Islet precursor cell (in vitro differentiated cells): Measurements from ENCODE around the gene LSR.
"Not testable (repeated sequence)": the region's sequence is repeated elsewhere in the genome, so short reads cannot be mapped to it uniquely, and the experiment has no call there.

Experiments
- DNase-seq: peaks from one replicate; pipeline ENCODE4 v3.0.0-alpha.2; 2018

The LSR gene

DNA sequence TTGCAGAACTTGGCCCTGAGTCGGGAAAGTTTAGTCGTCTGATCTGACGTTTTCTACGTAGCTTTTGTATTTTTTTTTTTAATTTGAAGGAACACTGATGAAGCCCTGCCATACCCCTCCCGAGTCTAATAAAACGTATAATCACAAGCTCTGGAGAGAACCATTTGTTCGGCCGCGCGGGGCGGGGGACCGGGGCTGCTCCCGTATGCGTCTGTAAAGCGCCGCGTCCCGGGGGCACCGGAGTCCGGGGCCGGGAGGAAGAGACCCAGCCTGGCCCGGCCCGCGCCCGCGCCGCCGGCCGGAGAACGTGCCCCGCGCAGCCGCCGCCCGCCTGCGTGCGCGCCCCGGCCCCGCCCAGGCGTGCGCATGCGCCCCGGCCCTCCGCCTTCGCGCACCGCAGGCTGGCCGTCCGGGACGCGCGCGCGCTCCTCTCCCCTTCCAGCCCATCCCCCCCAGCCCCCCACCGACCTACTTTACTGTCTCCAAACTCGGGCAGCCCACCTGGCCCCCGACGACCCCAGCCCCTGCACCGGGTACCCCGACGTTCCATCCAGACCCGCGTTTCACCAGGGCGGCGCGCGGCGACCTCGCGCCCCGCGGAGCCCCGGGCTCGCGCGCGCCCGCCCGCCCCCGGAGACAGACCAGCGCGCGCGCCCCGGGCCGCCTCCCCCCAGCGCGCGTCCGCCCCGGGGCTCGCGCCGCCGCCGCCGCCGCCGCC lies 19.2 kb downstream of the LSR start:
- peak; percentile 71 for DNase-seq

DNA sequence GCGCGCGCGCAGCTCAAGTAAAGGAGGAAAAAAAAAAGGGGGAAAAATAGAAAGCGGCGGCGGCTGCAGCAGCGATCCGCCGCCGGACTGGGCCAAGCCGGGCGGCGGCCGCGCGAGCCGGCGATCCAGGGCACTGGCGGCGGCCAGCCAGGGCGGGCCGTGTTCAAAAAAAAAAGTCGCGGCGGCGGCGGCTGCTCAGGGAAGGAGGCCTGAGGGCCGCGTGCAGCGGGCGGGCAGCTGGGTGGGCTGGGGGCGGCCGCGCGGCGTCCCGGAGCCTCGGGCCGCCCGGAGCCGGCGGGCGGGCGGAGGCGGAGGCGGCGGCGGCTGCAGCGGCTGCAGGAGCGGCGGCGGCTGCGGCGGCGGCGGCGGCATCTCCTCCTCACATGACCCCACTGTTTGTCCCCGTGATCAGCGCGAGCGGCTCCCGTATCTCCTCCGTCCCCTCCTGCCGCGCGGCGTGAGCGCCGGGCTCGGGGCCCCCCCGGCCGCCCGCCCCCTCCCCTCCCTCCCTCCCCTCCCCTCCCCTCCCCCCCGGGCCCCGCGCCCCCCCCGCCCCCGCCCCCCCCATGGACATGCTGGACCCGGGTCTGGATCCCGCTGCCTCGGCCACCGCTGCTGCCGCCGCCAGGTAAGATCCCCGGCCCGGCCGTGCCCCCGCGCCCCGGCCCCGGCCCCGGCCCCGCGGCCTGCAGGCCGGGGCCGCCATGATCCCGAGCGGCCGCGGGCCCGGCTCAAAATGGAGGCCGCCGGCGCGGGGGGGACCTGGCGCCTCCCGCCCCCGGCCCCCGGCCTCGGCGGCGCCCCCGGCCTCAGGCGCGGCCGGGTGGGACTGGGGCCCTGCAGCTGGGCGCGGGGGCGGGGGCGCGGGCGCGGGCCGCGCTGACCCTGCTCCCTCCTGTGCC lies 20.0 kb downstream of the LSR start, which contains the start of gene USF2:
TSS of gene USF2 (plus strand) at position 427 of the 902 bp plus-strand sequence. CDS start at position 567, 140 bp downstream.
- peak; percentile 77 for DNase-seq

DNA sequence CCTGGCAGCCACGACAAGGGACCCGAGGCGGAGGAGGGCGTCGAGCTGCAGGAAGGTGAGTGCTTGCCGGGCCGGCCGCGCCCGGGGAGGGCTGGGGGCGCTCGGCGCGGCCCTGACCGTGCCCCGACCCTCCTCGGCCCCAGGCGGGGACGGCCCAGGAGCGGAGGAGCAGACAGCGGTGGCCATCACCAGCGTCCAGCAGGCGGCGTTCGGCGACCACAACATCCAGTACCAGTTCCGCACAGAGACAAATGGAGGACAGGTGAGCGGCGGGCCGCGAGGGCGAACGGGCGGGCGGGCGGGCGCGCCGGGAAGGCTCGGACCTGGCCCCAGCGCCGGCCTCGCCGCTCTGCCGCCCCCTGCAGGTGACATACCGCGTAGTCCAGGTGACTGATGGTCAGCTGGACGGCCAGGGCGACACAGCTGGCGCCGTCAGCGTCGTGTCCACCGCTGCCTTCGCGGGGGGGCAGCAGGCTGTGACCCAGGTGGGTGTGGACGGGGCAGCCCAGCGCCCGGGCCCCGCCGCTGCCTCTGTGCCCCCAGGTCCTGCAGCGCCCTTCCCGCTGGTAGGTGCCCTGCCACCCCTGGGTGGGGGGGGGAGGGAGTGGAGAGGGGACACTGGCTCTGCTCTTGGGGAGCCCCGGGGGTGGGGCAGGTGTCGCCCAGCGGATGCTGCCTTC lies 20.8 kb downstream of the LSR start:
- DNase-seq, result peak; percentile 96

DNA sequence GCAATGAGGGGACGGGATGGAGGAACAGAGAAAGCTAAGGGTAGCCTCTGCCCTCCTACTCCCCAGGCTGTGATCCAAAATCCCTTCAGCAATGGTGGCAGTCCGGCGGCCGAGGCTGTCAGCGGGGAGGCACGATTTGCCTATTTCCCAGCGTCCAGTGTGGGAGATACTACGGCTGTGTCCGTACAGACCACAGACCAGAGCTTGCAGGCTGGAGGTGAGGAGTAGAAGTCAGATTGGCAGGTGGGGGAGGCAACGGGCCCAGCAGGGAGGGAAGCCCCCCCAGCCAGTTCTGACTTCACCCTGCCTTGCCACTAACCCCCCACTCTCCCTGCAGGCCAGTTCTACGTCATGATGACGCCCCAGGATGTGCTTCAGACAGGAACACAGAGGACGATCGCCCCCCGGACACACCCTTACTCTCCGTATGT lies 21.6 kb downstream of the LSR start:
- no peak for DNase-seq

DNA sequence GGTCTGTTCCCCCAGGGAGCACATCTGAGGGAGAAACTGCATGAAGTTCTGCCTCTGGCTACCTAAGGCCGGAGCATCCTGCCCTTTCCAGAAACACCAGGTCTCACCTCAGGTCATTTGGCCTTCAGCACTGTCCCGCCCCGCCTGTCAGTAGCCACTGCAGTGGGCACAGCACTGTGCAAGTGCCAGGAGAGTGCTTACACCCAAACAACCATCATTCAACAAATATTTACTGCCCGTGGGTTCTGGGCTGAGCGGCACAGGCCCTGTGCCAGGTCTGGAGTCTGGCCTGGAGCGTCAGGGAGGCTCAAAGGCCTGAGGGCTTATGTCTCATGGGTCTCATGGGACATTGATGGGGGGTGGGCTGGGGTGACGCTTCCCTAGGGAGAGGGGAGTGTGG lies 22.7 kb downstream of the LSR start:
- no peak for DNase-seq

DNA sequence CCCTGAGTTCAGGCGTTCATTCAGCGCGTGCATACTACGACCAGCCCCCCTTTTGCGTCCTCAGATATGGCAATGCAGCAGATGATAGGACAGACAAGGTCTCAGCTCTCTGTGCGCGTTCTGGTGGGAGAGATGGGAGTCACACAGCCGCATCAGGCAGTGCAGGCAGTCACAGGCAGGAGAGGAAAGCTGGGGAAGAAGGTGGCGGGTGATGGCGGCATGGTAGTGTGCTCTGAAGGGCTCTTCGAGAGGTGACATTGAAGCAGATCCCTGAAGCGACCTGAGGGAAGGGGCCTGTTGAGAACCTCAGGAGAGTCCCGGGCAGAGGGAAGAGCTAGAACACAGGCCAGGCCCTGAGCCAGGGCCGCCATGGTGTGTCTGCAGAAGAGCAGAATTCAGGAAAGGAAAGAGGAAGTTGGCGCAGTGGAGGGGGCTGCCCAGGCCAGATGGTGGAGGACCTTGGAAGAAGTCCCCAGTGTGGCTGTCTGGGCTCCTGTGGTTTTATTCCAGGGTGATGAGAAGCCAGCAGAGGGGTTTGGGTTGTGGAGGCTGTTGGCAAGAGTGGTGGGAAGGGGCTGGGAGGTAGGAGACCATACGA lies 23.4 kb downstream of the LSR start:
- DNase-seq, result no peak

DNA sequence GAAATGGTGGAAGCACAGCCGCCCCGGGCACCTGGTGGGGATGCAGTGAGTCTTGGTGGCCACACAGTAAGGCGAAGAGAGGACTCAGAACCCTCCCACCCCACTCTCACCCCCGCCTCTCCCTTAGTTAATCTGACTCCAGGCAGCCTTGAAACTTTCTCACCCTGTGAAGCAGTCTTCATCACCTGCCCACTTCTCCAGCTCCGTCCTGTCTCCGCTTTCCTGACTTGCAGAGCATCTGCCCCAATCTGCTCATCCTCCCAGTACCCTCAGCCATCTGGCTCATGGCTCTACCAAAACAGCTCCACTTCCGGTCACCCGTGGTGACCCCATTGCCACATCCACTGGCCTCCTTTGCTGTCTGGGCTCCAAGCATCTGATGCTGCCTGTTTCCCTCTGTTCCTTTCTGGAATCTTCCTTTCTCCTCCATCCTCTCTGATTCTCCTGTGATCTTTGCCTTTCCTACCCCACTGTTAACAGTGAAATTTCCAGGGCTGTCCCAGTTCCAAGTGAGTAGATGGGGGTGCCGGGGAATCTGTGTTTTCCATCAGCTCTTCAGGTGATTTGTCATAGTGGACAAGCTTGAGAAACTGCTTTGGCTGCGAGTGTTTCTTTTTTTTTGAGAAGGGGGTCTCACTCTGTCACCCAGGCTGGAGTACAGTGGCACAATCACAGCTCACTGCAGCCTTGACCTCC lies 24.3 kb downstream of the LSR start:
- DNase-seq, result no peak

DNA sequence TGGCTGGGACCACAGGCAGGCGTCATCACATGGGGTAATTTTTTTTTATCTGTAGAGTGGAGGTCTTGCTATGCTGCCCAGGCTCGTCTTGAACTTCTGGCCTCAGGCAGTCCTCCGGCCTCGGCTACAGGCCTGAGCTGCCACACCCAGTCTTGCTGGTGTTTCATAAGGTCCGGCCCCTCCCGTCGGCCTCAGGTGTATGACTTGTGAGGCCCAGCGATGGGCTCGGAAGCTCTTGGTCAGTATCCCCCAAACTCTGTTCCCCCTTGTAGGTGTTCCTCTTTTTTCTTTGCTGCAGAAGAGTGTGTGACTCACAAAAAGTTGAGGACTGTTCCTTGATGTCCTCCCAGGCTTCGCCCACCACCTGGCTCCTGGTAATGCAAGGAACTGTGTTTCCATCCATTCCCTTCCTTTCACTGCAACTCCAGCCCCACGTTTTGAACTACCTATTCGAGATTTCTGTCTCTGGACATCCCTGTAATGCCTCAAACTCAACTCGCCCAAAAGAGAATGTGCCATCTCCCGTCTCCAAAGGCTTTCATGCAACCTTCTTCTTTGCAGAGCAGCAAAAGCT lies 25.0 kb downstream of the LSR start:
- DNase-seq, result no peak

DNA sequence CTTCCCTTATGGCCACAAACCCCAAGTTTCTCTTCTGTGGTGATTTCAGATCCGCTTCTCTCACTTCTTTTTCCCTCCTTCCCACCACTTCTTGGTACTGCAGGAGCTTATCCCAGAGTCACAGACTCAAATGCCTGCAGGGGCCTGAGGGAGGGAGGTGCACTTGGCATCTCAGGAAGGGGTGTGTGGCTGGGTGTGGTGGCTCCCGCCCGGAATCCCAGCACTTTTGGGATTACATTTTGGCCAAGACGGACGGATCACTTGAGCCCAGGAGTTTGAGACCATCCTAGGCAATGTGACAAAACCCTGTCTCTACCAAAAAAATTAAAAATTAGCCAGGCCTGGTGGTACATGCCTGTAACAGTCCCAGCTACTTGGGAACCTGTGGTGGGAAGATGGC lies 25.5 kb downstream of the LSR start:
- no peak for DNase-seq

DNA sequence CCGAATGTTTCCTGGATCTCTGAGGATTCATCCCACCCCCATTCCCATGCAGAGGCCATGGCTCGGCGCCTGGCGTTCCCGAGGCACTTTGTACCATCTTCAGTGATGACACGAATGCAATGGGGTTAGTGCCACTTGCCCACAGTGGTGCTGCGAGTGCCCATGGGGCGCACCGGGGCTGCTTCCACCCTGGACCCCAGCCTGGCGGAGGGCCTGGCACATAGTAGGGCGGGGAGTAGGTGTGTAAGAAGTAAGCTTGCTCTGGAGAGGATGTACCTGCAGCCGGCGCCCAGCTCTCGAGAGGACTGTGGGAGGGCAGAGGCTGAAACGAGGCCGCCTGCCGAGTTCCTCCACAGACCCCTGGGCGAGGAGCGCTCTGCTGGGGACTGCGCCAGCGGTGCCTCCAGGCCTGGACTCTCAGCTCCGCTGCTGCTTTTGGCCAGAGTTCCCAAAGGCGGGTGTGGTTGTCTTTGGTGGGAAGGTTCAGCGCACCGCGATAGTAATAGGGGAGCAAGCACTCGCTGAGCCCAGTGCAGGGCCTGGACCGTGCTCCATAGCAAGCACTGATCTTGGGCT lies 28.0 kb downstream of the LSR start:
- no peak for DNase-seq

DNA sequence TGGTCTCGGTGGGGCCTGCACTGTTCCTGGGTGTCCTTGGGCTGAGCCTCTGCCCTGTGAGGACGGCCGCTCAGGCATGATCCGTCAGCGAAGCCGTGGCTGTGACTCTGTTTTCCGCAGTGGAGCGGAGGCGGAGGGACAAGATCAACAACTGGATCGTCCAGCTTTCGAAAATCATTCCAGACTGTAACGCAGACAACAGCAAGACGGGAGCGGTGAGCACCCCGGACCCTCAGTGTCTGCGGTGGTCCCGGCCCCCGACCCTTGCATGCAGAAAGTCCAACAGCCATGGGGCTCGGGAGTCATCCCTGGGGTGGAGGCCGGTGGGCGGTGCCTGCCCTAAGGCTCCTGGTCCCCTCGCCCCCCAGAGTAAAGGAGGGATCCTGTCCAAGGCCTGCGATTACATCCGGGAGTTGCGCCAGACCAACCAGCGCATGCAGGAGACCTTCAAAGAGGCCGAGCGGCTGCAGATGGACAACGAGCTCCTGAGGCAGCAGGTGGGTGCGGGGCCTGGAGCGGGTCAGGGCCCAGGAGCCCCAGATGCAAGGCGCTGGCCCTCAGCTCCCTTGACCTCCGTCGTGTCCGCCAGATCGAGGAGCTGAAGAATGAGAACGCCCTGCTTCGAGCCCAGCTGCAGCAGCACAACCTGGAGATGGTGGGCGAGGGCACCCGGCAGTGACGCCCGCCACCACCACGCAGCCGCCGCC lies 29.9 kb downstream of the LSR start:
- no peak for DNase-seq

DNA sequence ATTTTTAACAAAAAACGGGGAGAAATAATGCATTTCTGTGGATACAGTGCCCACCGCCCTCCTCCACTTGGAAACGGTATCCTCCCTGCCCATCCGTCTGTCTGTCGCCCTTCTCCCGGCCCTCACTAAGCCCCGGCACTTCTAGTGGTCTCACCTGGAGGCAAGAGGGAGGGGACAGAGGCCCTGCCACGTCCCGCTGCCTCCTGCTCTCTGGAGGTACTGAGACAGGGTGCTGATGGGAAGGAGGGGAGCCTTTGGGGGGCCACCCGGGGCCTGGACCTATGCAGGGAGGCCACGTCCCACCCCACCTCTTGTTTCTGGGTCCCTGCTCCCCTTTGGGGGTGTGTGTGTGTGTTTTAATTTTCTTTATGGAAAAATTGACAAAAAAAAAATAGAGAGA lies 30.6 kb downstream of the LSR start:
- no peak for DNase-seq

DNA sequence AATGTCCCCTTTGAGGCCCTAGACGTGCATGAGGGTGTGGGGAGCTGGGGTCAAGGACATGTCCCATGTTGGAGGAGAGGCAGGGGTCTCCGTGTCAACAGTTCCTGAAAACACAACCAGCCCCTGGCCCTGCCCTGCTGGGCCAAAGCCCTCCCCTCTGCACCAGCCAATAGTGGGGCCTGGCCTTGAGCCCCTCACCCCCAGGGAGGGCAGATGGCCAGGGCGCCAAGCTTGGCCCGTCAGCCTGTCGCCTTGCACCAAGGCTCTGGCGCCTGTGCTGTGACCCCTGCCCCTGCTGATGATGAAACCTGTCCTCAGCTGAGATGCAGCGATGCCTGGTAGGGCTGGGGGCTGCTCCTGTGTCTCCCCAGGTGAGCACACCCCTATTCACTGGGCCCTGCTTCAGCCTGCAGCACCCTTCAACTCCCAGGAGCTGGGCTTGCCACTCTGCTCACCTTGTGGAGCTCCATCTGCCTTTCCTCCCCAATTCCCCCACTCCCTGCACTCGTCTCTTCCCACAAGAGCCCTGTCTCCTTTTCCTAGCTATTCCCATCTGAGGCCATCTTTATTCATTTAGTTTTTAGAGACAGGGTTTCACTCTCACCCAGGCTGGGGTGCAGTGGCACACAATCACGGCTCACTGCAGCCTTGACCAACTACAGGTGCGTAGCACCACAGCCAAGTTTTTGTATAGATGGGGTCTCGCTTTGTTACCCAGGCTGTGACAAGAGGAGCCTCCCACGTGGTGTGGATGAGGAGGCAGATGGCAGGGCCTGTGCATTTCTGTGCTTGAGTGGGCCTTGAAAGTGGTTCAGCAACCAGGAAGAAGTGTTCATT lies 31.4 kb downstream of the LSR start:
- DNase-seq, result no peak

DNA sequence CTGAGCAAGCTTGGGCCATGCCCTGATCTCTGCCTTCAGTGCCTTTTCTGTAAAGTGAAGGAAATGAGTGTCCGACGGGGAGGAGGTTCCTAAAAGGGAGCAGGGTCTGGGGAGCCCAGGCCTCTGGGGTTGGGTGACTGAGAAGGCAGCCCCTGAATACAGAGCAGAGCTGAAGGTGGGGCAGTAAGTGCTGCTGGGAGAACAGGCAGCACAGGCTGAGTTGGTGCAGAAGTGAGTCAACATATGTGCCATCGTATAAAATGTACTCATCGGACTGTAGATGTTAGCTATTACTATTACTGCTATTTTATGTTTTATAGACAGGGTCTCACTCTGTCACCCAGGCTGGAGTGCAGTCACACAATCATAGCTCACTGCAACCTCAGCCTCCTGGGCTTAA lies 32.5 kb downstream of the LSR start:
- DNase-seq, result no peak

DNA sequence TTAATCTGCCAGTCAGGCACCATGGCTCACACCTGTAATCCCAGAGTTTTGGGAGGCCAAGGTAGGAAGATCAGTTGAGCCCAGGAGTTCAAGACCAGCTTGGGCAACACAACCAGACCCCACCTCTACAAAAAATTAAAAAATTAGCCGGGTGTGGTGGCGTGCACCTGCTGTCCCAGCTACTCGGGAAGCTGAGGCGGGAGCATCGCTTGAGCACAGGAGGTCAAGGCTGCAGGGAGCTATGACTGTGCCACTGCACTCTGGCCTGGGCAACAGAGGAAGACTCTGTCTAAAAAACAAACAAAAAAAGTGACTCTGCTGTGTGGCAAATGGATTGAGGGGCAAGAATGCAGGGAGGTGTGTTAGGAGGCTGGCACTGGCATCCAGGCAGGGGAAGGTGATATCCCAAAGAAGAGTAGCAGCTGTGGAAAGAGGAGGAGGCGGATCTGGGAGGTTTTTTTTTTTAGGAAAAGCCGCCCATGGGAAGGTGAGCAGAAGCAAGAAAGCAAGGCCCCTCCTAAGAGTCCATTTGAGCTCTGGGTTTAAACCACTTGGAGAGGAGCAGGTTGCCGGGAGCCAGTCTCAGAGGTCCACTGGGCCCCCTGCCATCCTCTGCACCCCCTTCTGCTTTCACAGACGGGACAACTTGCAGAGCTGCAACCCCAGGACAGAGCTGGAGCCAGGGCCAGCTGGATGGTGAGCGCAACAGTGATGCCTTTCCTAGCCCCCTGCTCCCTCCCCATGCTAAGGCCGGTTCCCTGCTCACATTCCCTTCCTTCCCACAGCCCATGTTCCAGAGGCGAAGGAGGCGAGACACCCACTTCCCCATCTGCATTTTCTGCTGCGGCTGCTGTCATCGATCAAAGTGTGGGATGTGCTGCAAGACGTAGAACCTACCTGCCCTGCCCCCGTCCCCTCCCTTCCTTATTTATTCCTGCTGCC lies 35.6 kb downstream of the LSR start:
- DNase-seq, result no peak

DNA sequence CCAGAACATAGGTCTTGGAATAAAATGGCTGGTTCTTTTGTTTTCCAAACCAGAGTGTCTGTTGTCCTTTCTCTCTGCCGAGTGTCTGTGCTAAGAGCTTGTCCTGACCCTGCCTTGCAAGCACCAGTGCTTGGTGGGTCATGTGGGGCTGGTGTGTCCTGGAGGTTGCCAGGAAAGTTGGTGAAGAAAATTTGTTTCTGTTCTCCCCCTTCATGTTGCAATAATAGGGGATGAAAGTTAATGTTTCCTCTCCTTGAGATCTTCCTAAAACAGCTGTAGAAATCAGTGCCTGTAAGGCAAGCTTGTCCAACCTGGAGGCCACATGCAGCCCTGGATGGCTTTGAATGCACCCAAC lies 36.3 kb downstream of the LSR start:
- no peak for DNase-seq

DNA sequence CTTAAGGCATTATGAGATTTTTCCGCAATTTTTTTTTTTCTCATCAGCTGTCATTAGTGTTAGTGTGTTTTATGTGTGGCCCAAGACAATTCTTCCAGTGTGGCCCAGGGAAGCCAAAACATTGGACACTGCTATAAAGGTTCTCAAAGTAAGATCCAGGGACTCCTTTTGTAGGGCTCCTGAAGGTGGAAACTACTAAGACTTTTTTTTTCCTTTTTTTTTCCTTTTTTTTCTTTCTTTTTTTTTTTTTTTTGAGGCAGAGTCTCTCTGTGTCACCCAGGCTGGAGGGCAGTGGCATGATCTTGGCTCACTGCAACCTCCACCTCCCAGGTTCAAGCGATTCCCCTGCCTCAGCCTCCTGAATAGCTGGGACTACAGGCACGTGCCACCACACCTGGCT lies 36.7 kb downstream of the LSR start:
- not testable (repeated sequence) for DNase-seq

DNA sequence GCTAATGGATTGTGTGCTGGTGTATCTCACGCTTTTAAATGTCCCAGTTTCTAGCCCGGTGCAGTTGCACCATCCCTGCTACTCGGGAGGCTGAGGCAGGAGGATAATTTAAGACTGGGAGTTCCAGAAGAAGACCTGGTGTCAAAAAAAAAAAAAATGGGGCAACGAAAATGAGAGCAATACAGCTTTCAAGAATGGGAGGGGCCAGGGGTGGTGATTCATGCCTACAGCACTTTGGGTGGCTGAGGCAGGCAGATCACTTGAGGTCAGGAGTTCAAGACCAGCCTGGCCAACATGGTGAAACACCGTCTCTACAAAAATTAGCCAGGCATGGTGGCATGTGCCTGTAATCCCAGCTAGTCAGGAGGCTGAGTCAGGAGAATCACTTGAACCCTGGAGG lies 37.3 kb downstream of the LSR start:
- not testable (repeated sequence) for DNase-seq

DNA sequence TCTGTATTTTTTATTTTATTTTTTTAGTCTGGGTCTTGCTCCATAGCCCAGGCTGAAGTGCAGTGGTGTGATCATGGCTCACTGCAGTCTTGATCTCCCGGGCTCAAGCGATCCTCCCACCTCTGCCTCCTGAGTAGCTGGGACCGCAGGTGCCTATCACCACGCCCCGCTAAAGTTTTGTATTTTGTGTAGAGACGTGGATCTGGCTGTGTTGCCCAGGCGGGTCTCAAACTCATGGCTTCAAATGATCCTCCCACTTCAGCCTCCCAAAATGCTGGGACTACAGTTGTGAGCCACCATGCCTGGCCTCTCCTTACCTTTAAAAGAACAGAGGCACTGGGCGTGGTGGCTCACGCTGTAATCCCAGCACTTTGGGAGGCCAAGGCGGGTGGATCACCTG lies 38.9 kb downstream of the LSR start:
- DNase-seq, result no peak
